ENCODE measurements around the gene ELAVL3. TPM values are rescaled to one million over a fixed set of nuclear protein-coding genes. Genes with fewer than 3 reads are reported as not detected.

ELAVL3 gene
- not detected in 2 replicates for total RNA-seq
- not detected for polyA plus RNA-seq (2012)

- no peak for DNase-seq (ENCODE audit: low read depth)
Observed at GRCh38 chr19:11480715-11481533, at the start of gene ELAVL3. TSS of gene ELAVL3 (minus strand) at chr19:11481046. CDS start at chr19:11480608, 438 bp downstream.

GRCh38 chr19:11530432-11530831 lies 49.6 kb upstream of the ELAVL3 start:
- DNase-seq (ENCODE audit: low read depth), result peak; percentile 32

GRCh38 chr19:11528551-11529341 lies 47.9 kb upstream of the ELAVL3 start, which contains the start of gene ECSIT:
TSS of gene ECSIT (minus strand) at chr19:11529134. CDS start at chr19:11519170, 9,964 bp downstream.
- peak; percentile 99 for DNase-seq (ENCODE audit: low read depth)

GRCh38 chr19:11519138-11519537 lies 38.3 kb upstream of the ELAVL3 start:
- DNase-seq (ENCODE audit: low read depth), result no peak

- DNase-seq (ENCODE audit: low read depth), result no peak
Observed at GRCh38 chr19:11513946-11514345, 33.1 kb upstream of the ELAVL3 start.

- no peak for DNase-seq (ENCODE audit: low read depth)
Observed at GRCh38 chr19:11510444-11510843, 29.6 kb upstream of the ELAVL3 start.

- DNase-seq (ENCODE audit: low read depth), result no peak
Observed at GRCh38 chr19:11507370-11508078, 26.7 kb upstream of the ELAVL3 start.

- no peak for DNase-seq (ENCODE audit: low read depth)
Observed at GRCh38 chr19:11506967-11507366, 26.1 kb upstream of the ELAVL3 start.

GRCh38 chr19:11506101-11506555 lies 25.3 kb upstream of the ELAVL3 start:
- no peak for DNase-seq (ENCODE audit: low read depth)

- peak; percentile 96 for DNase-seq (ENCODE audit: low read depth)
Observed at GRCh38 chr19:11505504-11506100, 24.8 kb upstream of the ELAVL3 start, which contains the start of gene ZNF653. TSS of gene ZNF653 (minus strand) at chr19:11505839. CDS start at chr19:11505786, 53 bp downstream.

- DNase-seq (ENCODE audit: low read depth), result peak; percentile 95
Observed at GRCh38 chr19:11505032-11505503, 24.2 kb upstream of the ELAVL3 start.

- no peak for DNase-seq (ENCODE audit: low read depth)
Observed at GRCh38 chr19:11504502-11505031, 23.7 kb upstream of the ELAVL3 start.

- DNase-seq (ENCODE audit: low read depth), result no peak
Observed at GRCh38 chr19:11499890-11500420, 19.1 kb upstream of the ELAVL3 start.

- no peak for DNase-seq (ENCODE audit: low read depth)
Observed at GRCh38 chr19:11499220-11499726, 18.4 kb upstream of the ELAVL3 start.

- peak; percentile 64 for DNase-seq (ENCODE audit: low read depth)
Observed at GRCh38 chr19:11496391-11497163, 15.7 kb upstream of the ELAVL3 start.

GRCh38 chr19:11495885-11496284 lies 15.0 kb upstream of the ELAVL3 start:
- no peak for DNase-seq (ENCODE audit: low read depth)

GRCh38 chr19:11495481-11495880 lies 14.6 kb upstream of the ELAVL3 start:
- DNase-seq (ENCODE audit: low read depth), result no peak

- no peak for DNase-seq (ENCODE audit: low read depth)
Observed at GRCh38 chr19:11494634-11495285, 13.9 kb upstream of the ELAVL3 start.

GRCh38 chr19:11489378-11489777 lies 8.5 kb upstream of the ELAVL3 start:
- DNase-seq (ENCODE audit: low read depth), result no peak

All from myocyte (in vitro differentiated cells).